GM21825 (cell line): ENCODE data around the gene PPT2.
"Not testable (repeated sequence)": the region's sequence is repeated elsewhere in the genome, so short reads cannot be mapped to it uniquely, and the experiment has no call there.

Experiments
- ATAC-seq: cut with Tn5 transposase; IDR thresholded peaks from one replicate; pipeline ENCODE4 v1.9.1; 2021; ENCODE audit warnings: mild to moderate bottlenecking, moderate library complexity; ENCODE audit not compliant: unreplicated experiment

The PPT2 gene

GRCh38 chr6:32203426-32204267 lies 49.7 kb downstream of the PPT2 start:
- no peak for ATAC-seq

- no peak for ATAC-seq
Measured at GRCh38 chr6:32204268-32204715, 50.4 kb downstream of the PPT2 start.

GRCh38 chr6:32208996-32209395 lies 55.1 kb downstream of the PPT2 start:
- ATAC-seq = no peak

GRCh38 chr6:32210191-32210601 lies 56.3 kb downstream of the PPT2 start:
- no peak for ATAC-seq

- ATAC-seq = not testable (repeated sequence)
Measured at GRCh38 chr6:32211432-32211831, 57.5 kb downstream of the PPT2 start.

- no peak for ATAC-seq
Measured at GRCh38 chr6:32212076-32212760, 58.3 kb downstream of the PPT2 start.
